K562 (cell line): Measurements from ENCODE around the gene DTYMK. TPM values are rescaled to one million over a fixed set of nuclear protein-coding genes. Genes with fewer than 3 reads are reported as not detected.
A peak's percentile ranks its signal among the peaks of the same experiment; 100 is the strongest.

Experiments used
- ARID3B ChIP-seq: fragments of 250-450 bp; sonication (Bioruptor Pico); IDR thresholded peaks from 2 replicates; pipeline ENCODE4 v1.4.0; 2020; ENCODE audit warnings: borderline replicate concordance
- C11orf30 ChIP-seq: fragments of 450-650 bp; IDR thresholded peaks from 2 replicates; pipeline ENCODE4 v1.6.1; 2016; ENCODE audit warnings: low read depth, mild to moderate bottlenecking
- CREM ChIP-seq: IDR thresholded peaks from 2 replicates; pipeline ENCODE4 v1.6.1; 2014; ENCODE audit warnings: antibody characterized with exemption, low read depth
- CTBP1 ChIP-seq: fragments of 450-650 bp; IDR thresholded peaks from 2 replicates; pipeline ENCODE4 v1.6.1; 2016; ENCODE audit warnings: borderline replicate concordance
- EGR1 ChIP-seq: fragments of 450-650 bp; conservative IDR thresholded peaks from 2 replicates; pipeline ENCODE4 v1.6.1; 2017; ENCODE audit warnings: mild to moderate bottlenecking
- ETV5 ChIP-seq: sonication (generic); formaldehyde crosslinking; IDR thresholded peaks from 2 replicates; pipeline ENCODE4 v1.4.0; 2020; ENCODE audit warnings: low read depth, mild to moderate bottlenecking, missing genetic modification reagents
- FOXK1 ChIP-seq: sonication (generic); formaldehyde crosslinking; IDR thresholded peaks from 2 replicates; pipeline ENCODE4 v1.8.0; 2022; ENCODE audit warnings: missing genetic modification reagents, mild to moderate bottlenecking, borderline replicate concordance
- HDAC8 ChIP-seq: fragments of 450-650 bp; IDR thresholded peaks from 2 replicates; pipeline ENCODE4 v1.6.1; 2016; ENCODE audit warnings: mild to moderate bottlenecking, missing genetic modification characterization, moderate library complexity, missing compliant biosample characterization
- MAX ChIP-seq: sonication (generic); formaldehyde crosslinking; IDR thresholded peaks from 2 replicates; pipeline ENCODE4 v1.9.0; 2022; ENCODE audit warnings: mild to moderate bottlenecking, missing genetic modification reagents
- MBD2 ChIP-seq: sonication (generic); IDR thresholded peaks from 2 replicates; pipeline ENCODE4 v1.6.1; 2016; ENCODE audit warnings: low read depth, borderline replicate concordance
- MTA1 ChIP-seq: fragments of 450-650 bp; IDR thresholded peaks from 2 replicates; pipeline ENCODE4 v1.6.1; 2017; ENCODE audit warnings: borderline replicate concordance
- NR2C1 ChIP-seq, 2 experiments: fragments of 450-650 bp; IDR thresholded peaks; 2 replicates each; pipeline ENCODE4 v1.6.1; 2017; ENCODE audit warnings: mild to moderate bottlenecking in 2 of 2, antibody characterized with exemption in 1 of 2, inconsistent platforms in 1 of 2, missing compliant biosample characterization in 1 of 2, missing genetic modification characterization in 1 of 2
- PHF8 ChIP-seq: fragments of 200-600 bp; sonication (generic); IDR thresholded peaks from 2 replicates; pipeline ENCODE4 v1.6.1; 2012; ENCODE audit warnings: mixed run types, mild to moderate bottlenecking, inconsistent platforms, low read length, moderate library complexity, borderline replicate concordance
- RBBP5 ChIP-seq: fragments of 200-600 bp; sonication (generic); IDR thresholded peaks from 2 replicates; pipeline ENCODE4 v1.6.1; 2012; ENCODE audit warnings: borderline replicate concordance, mild to moderate bottlenecking, low read length, control low read depth, inconsistent platforms; ENCODE audit not compliant: insufficient read depth, poor library complexity, severe bottlenecking
- SIX5 ChIP-seq, 2 experiments: IDR thresholded peaks; 2 replicates each; pipeline ENCODE4 v1.6.1; 2011; ENCODE audit warnings: low read length in 2 of 2, borderline replicate concordance in 1 of 2, low read depth in 1 of 2, mild to moderate bottlenecking in 1 of 2, moderate library complexity in 1 of 2; ENCODE audit not compliant: insufficient read depth in 1 of 2
- TBL1XR1 ChIP-seq, 2 experiments: IDR thresholded peaks; 2 replicates each; pipeline ENCODE4 v1.6.1; 2012; ENCODE audit warnings: improper control_type of control experiment in 2 of 2, low read length in 2 of 2, mild to moderate bottlenecking in 1 of 2
- XRCC3 ChIP-seq: fragments of 450-650 bp; IDR thresholded peaks from 2 replicates; pipeline ENCODE4 v1.6.1; 2017; ENCODE audit warnings: mild to moderate bottlenecking, moderate library complexity
- ZBTB12 ChIP-seq: fragments of 250-450 bp; sonication (Bioruptor Pico); IDR thresholded peaks from 2 replicates; pipeline ENCODE4 v1.4.0; 2020
- ZNF561 ChIP-seq: fragments of 450-650 bp; formaldehyde crosslinking; conservative IDR thresholded peaks from 2 replicates; pipeline ENCODE4 v1.4.0; 2020; ENCODE audit warnings: mild to moderate bottlenecking, moderate library complexity
- ZNF639 ChIP-seq, 2 experiments: fragments of 200-800 bp in 1 of 2; sonication (Bioruptor generic) in 1 of 2; sonication (generic) in 1 of 2; formaldehyde crosslinking in 1 of 2; IDR thresholded peaks in 1 of 2; conservative IDR thresholded peaks in 1 of 2; 2 replicates each; pipeline versions ENCODE4 v1.5.0 to v1.6.1; 2016 to 2020; ENCODE audit warnings: missing compliant biosample characterization in 1 of 2, missing genetic modification characterization in 1 of 2, missing genetic modification reagents in 1 of 2
- ZNF830 ChIP-seq: fragments of 250-450 bp; sonication (Bioruptor Pico); IDR thresholded peaks from 2 replicates; pipeline ENCODE4 v1.5.0; 2021; ENCODE audit warnings: mild to moderate bottlenecking
- ZSCAN29 ChIP-seq: fragments of 450-650 bp; IDR thresholded peaks from 2 replicates; pipeline ENCODE4 v1.6.1; 2017
- polyA plus RNA-seq, 8 experiments: library from polyadenylated mRNA; depleted of rRNA in 4 of 8; stranded (reverse) in 5 of 8; unstranded in 3 of 8; fragments of >200 nt; fragmentation: Nextera tagmentation in 2 of 8; fragmentation: Illumina TruSeq in 1 of 8; extraction: Ambion mirVana in 2 of 8; extraction: Trizol in 1 of 8; gene quantifications; 2 replicates each; pipeline versions ENCODE4 v1.2.1 to v1.2.3, GENCODE V29; 2011 to 2014; ENCODE audit warnings: inconsistent platforms in 1 of 8, missing spikeins in 1 of 8
- total RNA-seq, 7 experiments: library from RNA; depleted of rRNA in 6 of 7; stranded (reverse); fragments of >200 nt in 6 of 7; fragmentation: Illumina TruSeq in 2 of 7; extraction: Trizol in 2 of 7; gene quantifications; 2 replicates each; pipeline versions ENCODE4 v1.2.1 to v1.2.3, GENCODE V29; 2011 to 2021; ENCODE audit warnings: low replicate concordance in 1 of 7

Gene DTYMK
- total and polyA plus RNA-seq, 9 of the 15 experiments (the other 6 are each of a cell fraction or from before 2014, with no cell fraction given), result 8.2 to 85.0 (median 47.9) TPM

GRCh38 chr2:241637018-241637794 lies 49.4 kb downstream of the DTYMK start, which contains the start of the genes ATG4B and THAP4 (continued):
- TF ChIP-seq MTA1, result peak; percentile 97
- peak; percentile 95 for TF ChIP-seq C11orf30
- peak; percentile 75 to 79 for TF ChIP-seq SIX5 (IDR thresholded peaks at IDR 0.05; ENCODE audit: borderline replicate concordance in 1 of 2, insufficient read depth in 1 of 2, low read depth in 1 of 2, low read length in 2 of 2)
- peak; percentile 40; the same call in 1 of the 2 replicates for TF ChIP-seq HDAC8
- no peak for TF ChIP-seq FOXK1 (CRISPR knock-in tag)
- peak; percentile 83; the same call in 1 of the 2 replicates for TF ChIP-seq MBD2
- no peak for TF ChIP-seq ARID3B (CRISPR knock-in tag)
- TF ChIP-seq ZSCAN29, result no peak
- TF ChIP-seq ZBTB12, result peak; percentile 96
- no peak for TF ChIP-seq XRCC3
- TF ChIP-seq RBBP5, result peak; percentile 89
- peak; percentile 98 for TF ChIP-seq CREM
- TF ChIP-seq PHF8, result peak; percentile 79; the same call in 1 of the 2 replicates
- peak; percentile 80 for TF ChIP-seq CTBP1
- peak; percentile 72 for TF ChIP-seq ETV5 (CRISPR knock-in tag)
- no peak for TF ChIP-seq ZNF561 (CRISPR knock-in tag)
- no peak for TF ChIP-seq ZNF830 (CRISPR knock-in tag)
- peak in 1 of 2 experiments; percentile 43; a peak in 1 of 4 replicates for TF ChIP-seq TBL1XR1 (IDR thresholded peaks at IDR 0.05; ENCODE audit: low read length in 2 of 2)
- peak; percentile 81 for TF ChIP-seq NR2C1 (IDR thresholded peaks at IDR 0.05)
- TF ChIP-seq NR2C1 (tag; IDR thresholded peaks at IDR 0.05), result peak; percentile 76
- peak; percentile 38 for TF ChIP-seq EGR1
- TF ChIP-seq ZNF639 (CRISPR knock-in tag; conservative IDR thresholded peaks at IDR 0.05 in 1 of 2, IDR thresholded peaks at IDR 0.05 in 1 of 2), result peak in 1 of 2 experiments; percentile 96; a peak in 2 of 4 replicates
- TF ChIP-seq MAX (CRISPR knock-in tag), result peak; percentile 70
